LNCAP (cell line): Measurements from ENCODE around the gene TMEM43.

ENCODE experiments used
- TF ChIP-seq, protein P1 (sequence below): fragments of 450-650 bp; IDR thresholded peaks from 2 replicates; pipeline ENCODE4 v1.5.1; 2017; ENCODE audit warnings: mild to moderate bottlenecking

TMEM43 gene

DNA sequence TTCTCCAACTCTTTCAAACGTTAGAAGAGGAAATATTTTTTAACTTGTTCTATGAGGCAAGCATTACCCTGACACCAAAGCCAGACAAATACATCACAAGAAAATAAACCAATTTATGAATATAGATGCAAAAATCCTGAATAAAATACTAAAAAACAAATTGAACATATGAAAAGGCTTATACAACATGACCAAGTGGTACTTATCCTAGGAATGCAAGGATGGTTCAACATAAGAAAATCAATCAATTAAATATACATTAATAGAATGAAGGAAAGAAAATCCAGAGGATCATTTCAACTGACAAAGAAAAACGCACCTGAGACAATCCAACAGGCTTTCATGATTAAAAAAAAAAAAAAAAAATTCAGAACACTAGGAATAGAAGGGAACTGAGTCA lies 36.4 kb downstream of the TMEM43 start:
- TF ChIP-seq, protein P1, sequence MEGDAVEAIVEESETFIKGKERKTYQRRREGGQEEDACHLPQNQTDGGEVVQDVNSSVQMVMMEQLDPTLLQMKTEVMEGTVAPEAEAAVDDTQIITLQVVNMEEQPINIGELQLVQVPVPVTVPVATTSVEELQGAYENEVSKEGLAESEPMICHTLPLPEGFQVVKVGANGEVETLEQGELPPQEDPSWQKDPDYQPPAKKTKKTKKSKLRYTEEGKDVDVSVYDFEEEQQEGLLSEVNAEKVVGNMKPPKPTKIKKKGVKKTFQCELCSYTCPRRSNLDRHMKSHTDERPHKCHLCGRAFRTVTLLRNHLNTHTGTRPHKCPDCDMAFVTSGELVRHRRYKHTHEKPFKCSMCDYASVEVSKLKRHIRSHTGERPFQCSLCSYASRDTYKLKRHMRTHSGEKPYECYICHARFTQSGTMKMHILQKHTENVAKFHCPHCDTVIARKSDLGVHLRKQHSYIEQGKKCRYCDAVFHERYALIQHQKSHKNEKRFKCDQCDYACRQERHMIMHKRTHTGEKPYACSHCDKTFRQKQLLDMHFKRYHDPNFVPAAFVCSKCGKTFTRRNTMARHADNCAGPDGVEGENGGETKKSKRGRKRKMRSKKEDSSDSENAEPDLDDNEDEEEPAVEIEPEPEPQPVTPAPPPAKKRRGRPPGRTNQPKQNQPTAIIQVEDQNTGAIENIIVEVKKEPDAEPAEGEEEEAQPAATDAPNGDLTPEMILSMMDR = no peak

DNA sequence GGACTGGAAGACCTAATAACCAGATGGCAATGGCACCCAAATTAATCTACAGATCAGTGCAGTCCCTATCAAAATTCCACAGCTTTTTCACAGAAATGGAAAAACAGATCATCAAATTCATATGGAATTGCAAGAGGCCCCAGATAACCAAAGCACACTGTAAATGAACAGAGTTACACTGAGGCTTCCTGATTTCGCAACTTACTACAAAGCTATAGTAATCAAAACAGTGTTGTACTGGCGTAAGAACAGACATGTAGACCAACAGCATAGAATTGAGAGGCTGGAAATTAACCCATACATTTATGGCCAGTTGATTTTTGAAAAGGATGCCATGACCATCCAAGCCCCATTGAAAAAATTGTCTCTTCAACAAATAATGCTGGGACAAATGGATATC lies 37.3 kb downstream of the TMEM43 start:
- TF ChIP-seq, protein P1 = no peak

DNA sequence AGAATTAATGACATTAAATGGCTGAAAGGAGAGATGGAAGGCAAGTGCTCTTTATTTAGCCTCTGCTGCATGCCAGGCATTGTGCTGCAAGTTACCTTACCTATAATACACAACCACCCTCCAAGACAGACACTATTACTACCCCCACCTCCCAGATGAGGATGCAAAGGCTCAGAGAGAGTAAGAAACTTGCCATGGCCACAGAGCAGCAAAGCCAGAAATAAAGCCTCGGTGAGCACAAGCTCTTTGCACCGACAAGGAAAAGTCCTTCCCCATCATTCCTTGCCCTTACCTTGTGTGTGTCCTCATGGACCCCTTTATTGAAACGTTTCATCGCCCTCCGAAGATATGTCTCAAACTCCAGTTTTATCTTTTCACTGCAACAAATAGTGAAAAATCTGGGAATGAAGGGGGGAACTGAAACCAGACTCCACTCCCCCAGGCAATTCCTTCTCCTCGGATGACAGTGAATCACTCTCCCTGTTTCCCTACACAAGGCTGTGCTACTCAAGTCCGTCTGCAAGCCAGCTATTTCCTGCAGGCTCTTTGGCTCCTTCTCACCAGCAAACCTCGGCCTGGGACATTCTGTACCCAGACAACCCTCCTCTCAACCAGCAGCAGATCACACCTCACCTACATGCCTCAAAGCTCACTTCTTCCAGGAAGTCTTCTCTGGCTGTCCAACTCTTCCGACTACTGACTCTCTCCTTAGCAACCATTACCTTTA lies 42.2 kb downstream of the TMEM43 start:
- TF ChIP-seq, protein P1 = no peak

DNA sequence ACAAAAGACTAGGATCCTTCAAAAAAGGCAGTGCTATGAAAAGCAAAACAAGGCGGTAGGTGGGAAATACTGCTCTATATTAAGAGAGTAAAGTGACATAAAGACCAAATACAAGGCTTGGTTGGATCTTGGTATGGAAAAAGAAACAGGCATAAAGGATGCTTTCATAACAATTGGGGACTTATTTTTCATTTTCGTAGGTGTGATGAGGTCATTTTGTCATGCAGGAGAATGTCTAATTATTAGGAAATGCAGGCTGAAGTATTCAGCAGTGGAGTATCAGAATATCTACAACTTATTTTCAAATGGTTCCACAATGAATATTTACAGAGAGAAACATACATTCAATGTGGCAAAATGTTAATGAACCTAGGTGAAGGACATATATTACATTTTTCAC lies 44.6 kb downstream of the TMEM43 start:
- TF ChIP-seq, protein P1 = no peak

DNA sequence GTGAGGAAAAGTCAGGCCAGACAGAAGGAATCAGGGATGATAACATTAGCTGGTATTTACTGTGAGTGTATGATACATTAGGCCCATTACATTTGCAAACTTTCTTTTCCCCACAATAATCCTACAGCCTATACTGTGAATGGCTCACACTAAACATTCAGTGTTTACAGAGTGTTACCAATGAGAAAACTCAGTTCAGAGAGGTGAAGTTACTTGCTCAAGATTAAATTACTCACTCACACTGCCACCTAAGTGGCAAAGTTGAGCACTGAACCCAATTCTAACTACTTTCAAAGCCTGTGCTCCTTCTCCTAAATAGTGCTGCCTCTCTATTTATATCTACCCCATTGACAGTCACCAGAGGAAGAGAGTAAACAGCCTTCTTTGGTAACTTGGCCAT lies 45.0 kb downstream of the TMEM43 start:
- TF ChIP-seq, protein P1 = no peak

DNA sequence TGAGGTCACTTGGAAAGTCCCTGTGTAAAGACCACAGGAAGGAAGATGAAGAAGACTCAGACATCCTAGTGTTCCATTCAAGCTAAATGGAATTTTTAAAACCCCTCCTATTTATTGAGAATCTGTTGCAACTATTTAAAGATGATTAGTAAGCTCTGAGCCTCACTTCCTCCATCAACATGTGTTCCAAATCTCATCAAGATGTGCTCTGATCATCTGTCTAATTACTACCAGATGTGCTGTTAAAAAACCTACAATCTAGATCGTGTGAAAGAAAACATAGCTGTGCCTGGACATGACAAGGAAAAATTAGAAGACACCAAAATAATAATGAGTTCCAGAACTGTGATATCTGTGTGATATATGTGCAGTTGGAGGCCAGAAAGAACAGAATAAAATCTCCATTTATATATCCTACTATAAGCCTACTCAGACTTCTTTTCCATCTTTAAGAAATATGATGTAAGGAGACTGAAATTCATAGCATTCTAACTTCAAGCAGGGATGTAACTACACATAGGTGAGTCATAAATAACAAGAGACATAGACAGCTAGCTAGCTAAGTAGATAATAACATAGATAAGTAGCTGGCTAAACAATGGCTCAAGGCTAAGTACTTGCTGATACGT lies 45.8 kb downstream of the TMEM43 start:
- TF ChIP-seq, protein P1 = no peak

DNA sequence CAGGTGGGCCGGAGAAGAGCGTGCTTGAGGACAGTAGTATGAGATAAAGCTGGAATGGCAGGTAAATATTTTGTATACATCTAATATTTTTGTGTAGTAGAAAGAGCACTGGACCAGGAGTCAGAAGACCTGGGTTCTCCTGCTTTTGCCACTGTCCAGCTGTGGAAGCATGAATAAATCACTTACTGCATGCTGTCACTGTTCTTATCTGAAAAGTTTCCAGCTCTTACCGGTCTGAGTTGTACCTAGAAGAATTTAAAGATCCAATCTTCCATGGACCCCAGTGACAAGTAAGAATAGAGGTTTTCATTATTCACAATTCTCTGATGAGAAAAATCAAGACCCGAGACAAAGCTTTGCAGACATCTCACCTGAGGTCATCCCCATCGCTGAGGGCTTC lies 47.6 kb downstream of the TMEM43 start:
- TF ChIP-seq, protein P1 = no peak
